ENCODE measurements around the gene EPHA10. TPM values are rescaled to one million over a fixed set of nuclear protein-coding genes. Genes with fewer than 3 reads are reported as not detected.
"Not testable (repeated sequence)": the region's sequence is repeated elsewhere in the genome, so short reads cannot be mapped to it uniquely, and the experiment has no call there.

Gene EPHA10
- total RNA-seq, 2 donors from 2014 or later: 0.22 TPM; not detected in 1

- no peak for TF ChIP-seq CTCF (IDR thresholded peaks at IDR 0.05)
- Histone ChIP-seq H3K36me3 (no peaks in the 10 kb centered on the region), H3K9me3 (no peaks in the 10 kb centered on the region), H3K27me3 (no peaks in the 10 kb centered on the region), H3K4me1 (peaks cover 0 to 10% of the 10 kb centered on the region in 2 donors), H3K4me3 (no peak overlapping the region), H3K27ac (no peak overlapping the region)
- no peak for DNase-seq (ENCODE audit: low spot score)
Observed at GRCh38 chr1:37697090-37697489, 67.8 kb downstream of the EPHA10 start.

GRCh38 chr1:37692834-37693175, 72.1 kb downstream of the EPHA10 start:
- TF ChIP-seq CTCF (IDR thresholded peaks at IDR 0.05): no peak
- no peak for DNase-seq (ENCODE audit: low spot score)
- H3K27me3 ChIP-seq: no peaks in the 10 kb centered on the region
- peak overlapping the region; percentile 60 to 72 for H3K4me3 ChIP-seq
- H3K4me1 ChIP-seq: peaks cover 0 to 38% of the 10 kb centered on the region in 2 donors
- H3K36me3 ChIP-seq: no peaks in the 10 kb centered on the region
- no peaks in the 10 kb centered on the region for H3K9me3 ChIP-seq
- H3K27ac ChIP-seq: no peak overlapping the region

- Histone ChIP-seq H3K36me3 (no peaks in the 10 kb centered on the region), H3K9me3 (no peaks in the 10 kb centered on the region), H3K27ac (peak within 1 kb of the TSS; percentile 84 to 85), H3K4me1 (peaks cover 0 to 38% of the 10 kb centered on the region in 2 donors), H3K4me3 (peak within 1 kb of the TSS; percentile 66 to 72), H3K27me3 (no peaks in the 10 kb centered on the region)
- peak; percentile 14 to 71 for TF ChIP-seq CTCF (IDR thresholded peaks at IDR 0.05)
- DNase-seq (ENCODE audit: low spot score): peak; percentile 99
Observed at GRCh38 chr1:37692078-37692833, 72.7 kb downstream of the EPHA10 start, which contains the start of gene CDCA8. TSS of gene CDCA8 (plus strand) at chr1:37692516. CDS start at chr1:37692691, 175 bp downstream.

GRCh38 chr1:37691497-37692077, 73.3 kb downstream of the EPHA10 start:
- no peak for TF ChIP-seq CTCF (IDR thresholded peaks at IDR 0.05)

GRCh38 chr1:37688926-37689325, 76.0 kb downstream of the EPHA10 start:
- Histone ChIP-seq H3K9me3 (no peaks in the 10 kb centered on the region), H3K36me3 (peaks cover 27% of the 10 kb centered on the region), H3K27ac (no peak overlapping the region), H3K4me3 (no peak overlapping the region), H3K4me1 (peaks cover 0 to 38% of the 10 kb centered on the region in 2 donors), H3K27me3 (no peaks in the 10 kb centered on the region)
- DNase-seq (ENCODE audit: low spot score): no peak
- no peak for TF ChIP-seq CTCF (IDR thresholded peaks at IDR 0.05)

More at GRCh38 chr1:37691497-37692077, 73.3 kb downstream of the EPHA10 start:
- Histone ChIP-seq H3K4me3 (peak overlapping the region; percentile 66 to 72), H3K27me3 (no peaks in the 10 kb centered on the region), H3K36me3 (peaks cover under 1% of the 10 kb centered on the region), H3K4me1 (peaks cover 0 to 38% of the 10 kb centered on the region in 2 donors), H3K27ac (peak overlapping the region; percentile 84 to 85), H3K9me3 (no peaks in the 10 kb centered on the region)
- no peak for DNase-seq (ENCODE audit: low spot score)

- not testable (repeated sequence) for H3K4me3 ChIP-seq; H3K27ac ChIP-seq; H3K9me3 ChIP-seq; H3K27me3 ChIP-seq; DNase-seq (ENCODE audit: low spot score)
- peaks cover 0 to 31% of the 10 kb centered on the region in 2 donors for H3K4me1 ChIP-seq
- H3K36me3 ChIP-seq: peaks cover 38% of the 10 kb centered on the region
Observed at GRCh38 chr1:37687764-37688163, 77.2 kb downstream of the EPHA10 start.
